ENCODE data around the gene ARPC2.

ARPC2 gene

GRCh38 chr2:218261423-218262236 lies 44.6 kb downstream of the ARPC2 start:
- Histone ChIP-seq H3K36me3 (ENCODE audit: control insufficient read depth in 4 of 4, insufficient read depth in 4 of 4, low read length in 3 of 4) (peaks cover 5 to 45% (median 30%) of the 10 kb centered on the region in 4 experiments), H3K4me3 (ENCODE audit: control insufficient read depth in 1 of 7, extremely low read depth in 1 of 7, insufficient read depth in 4 of 7, low read depth in 2 of 7, low read length in 6 of 7) (no peak overlapping the region), H3K27me3 (replicated peaks in 2 of 5; ENCODE audit: control insufficient read depth in 4 of 5, insufficient read depth in 5 of 5, low read length in 4 of 5) (no peaks in the 10 kb centered on the region), H3K9me3 (ENCODE audit: control extremely low read depth in 1 of 5, control insufficient read depth in 4 of 5, insufficient read depth in 2 of 5, low read depth in 1 of 5, low read length in 4 of 5) (no peaks in the 10 kb centered on the region), H3K4me1 (ENCODE audit: control extremely low read depth in 1 of 4, control insufficient read depth in 4 of 4, insufficient read depth in 4 of 4, low read length in 3 of 4) (peaks cover 0 to 17% (median 12%) of the 10 kb centered on the region in 4 experiments), H3K27ac (ENCODE audit: insufficient read depth in 1 of 2, low read depth in 1 of 2, low read length in 2 of 2, poor library complexity in 1 of 2, severe bottlenecking in 2 of 2) (no peak overlapping the region)
- CTCF ChIA-PET, result interaction anchor here (0.6 to 1.2 kb wide), 3 partner anchors 14 to 73 kb away, joined by 3 to 5 read pairs (median 3); no protein-coding TSS in a partner anchor
- POLR2A ChIA-PET, result interaction anchor here (0.7 kb wide), 1 partner anchor 990 kb away, joined by 4 read pairs; no protein-coding TSS in a partner anchor
- no peak for DNase-seq
- WGBS (ENCODE audit: insufficient coverage), result 100% methylated on average over 3 of the region's 8 CpGs

- no peak overlapping the region for H3K27ac ChIP-seq (ENCODE audit: insufficient read depth in 1 of 2, low read depth in 1 of 2, low read length in 2 of 2, poor library complexity in 1 of 2, severe bottlenecking in 2 of 2)
- 100% methylated on average over 4 of the region's 6 CpGs for WGBS (ENCODE audit: insufficient coverage)
- peaks cover 5 to 49% (median 36%) of the 10 kb centered on the region in 4 experiments for H3K36me3 ChIP-seq (ENCODE audit: control insufficient read depth in 4 of 4, insufficient read depth in 4 of 4, low read length in 3 of 4)
- DNase-seq, result no peak
- H3K4me3 ChIP-seq (ENCODE audit: control insufficient read depth in 1 of 7, extremely low read depth in 1 of 7, insufficient read depth in 4 of 7, low read depth in 2 of 7, low read length in 6 of 7), result no peak overlapping the region
- no peaks in the 10 kb centered on the region for H3K9me3 ChIP-seq (ENCODE audit: control extremely low read depth in 1 of 5, control insufficient read depth in 4 of 5, insufficient read depth in 2 of 5, low read depth in 1 of 5, low read length in 4 of 5)
- no peaks in the 10 kb centered on the region for H3K27me3 ChIP-seq (replicated peaks in 2 of 5; ENCODE audit: control insufficient read depth in 4 of 5, insufficient read depth in 5 of 5, low read length in 4 of 5)
- peaks cover 0 to 14% (median 12%) of the 10 kb centered on the region in 4 experiments for H3K4me1 ChIP-seq (ENCODE audit: control extremely low read depth in 1 of 4, control insufficient read depth in 4 of 4, insufficient read depth in 4 of 4, low read length in 3 of 4)
- ChIA-PET POLR2A (interaction anchor here (0.7 kb wide), 1 partner anchor 989 kb away, joined by 4 read pairs; no protein-coding TSS in a partner anchor), CTCF (interaction anchor here (1.2 kb wide), 1 partner anchor 14 kb away, joined by 5 read pairs; no protein-coding TSS in a partner anchor)
Observed at GRCh38 chr2:218262237-218262600, 45.2 kb downstream of the ARPC2 start.

- ChIA-PET POLR2A (no interaction called here), CTCF (interaction anchor here (0.8 to 1.2 kb wide), 4 partner anchors 15 to 78 kb away, joined by 3 to 6 read pairs (median 4); no protein-coding TSS in a partner anchor)
- H3K36me3 ChIP-seq (ENCODE audit: control insufficient read depth in 4 of 4, insufficient read depth in 4 of 4, low read length in 3 of 4), result peaks cover 9 to 55% (median 41%) of the 10 kb centered on the region in 4 experiments
Observed at GRCh38 chr2:218262631-218263586, 45.9 kb downstream of the ARPC2 start.

GRCh38 chr2:218263817-218264641 lies 47.0 kb downstream of the ARPC2 start:
- 88% methylated on average over 13 of the region's 17 CpGs for WGBS (ENCODE audit: insufficient coverage)
- Histone ChIP-seq H3K4me1 (ENCODE audit: control extremely low read depth in 1 of 4, control insufficient read depth in 4 of 4, insufficient read depth in 4 of 4, low read length in 3 of 4) (peaks cover 0 to 9% (median 3%) of the 10 kb centered on the region in 4 experiments), H3K27ac (ENCODE audit: insufficient read depth in 1 of 2, low read depth in 1 of 2, low read length in 2 of 2, poor library complexity in 1 of 2, severe bottlenecking in 2 of 2) (no peak overlapping the region)

More at GRCh38 chr2:218262631-218263586, 45.9 kb downstream of the ARPC2 start:
- no peak overlapping the region for H3K4me3 ChIP-seq (ENCODE audit: control insufficient read depth in 1 of 7, extremely low read depth in 1 of 7, insufficient read depth in 4 of 7, low read depth in 2 of 7, low read length in 6 of 7)
- peaks cover 0 to 9% (median 6%) of the 10 kb centered on the region in 4 experiments for H3K4me1 ChIP-seq (ENCODE audit: control extremely low read depth in 1 of 4, control insufficient read depth in 4 of 4, insufficient read depth in 4 of 4, low read length in 3 of 4)
- no peak for DNase-seq
- H3K27me3 ChIP-seq (replicated peaks in 2 of 5; ENCODE audit: control insufficient read depth in 4 of 5, insufficient read depth in 5 of 5, low read length in 4 of 5), result no peaks in the 10 kb centered on the region
- 95% methylated on average over 38 of the region's 39 CpGs for WGBS (ENCODE audit: insufficient coverage)
- no peaks in the 10 kb centered on the region for H3K9me3 ChIP-seq (ENCODE audit: control extremely low read depth in 1 of 5, control insufficient read depth in 4 of 5, insufficient read depth in 2 of 5, low read depth in 1 of 5, low read length in 4 of 5)
- H3K27ac ChIP-seq (ENCODE audit: insufficient read depth in 1 of 2, low read depth in 1 of 2, low read length in 2 of 2, poor library complexity in 1 of 2, severe bottlenecking in 2 of 2), result no peak overlapping the region

GRCh38 chr2:218264773-218265561 lies 48.0 kb downstream of the ARPC2 start:
- ChIA-PET POLR2A (interaction anchor here (0.7 kb wide), 1 partner anchor 9 kb away, joined by 3 read pairs; no protein-coding TSS in a partner anchor), CTCF (interaction anchor here (3.0 to 3.9 kb wide), 2 partner anchors 7 to 11 kb away, joined by 17 to 19 read pairs; no protein-coding TSS in a partner anchor)
- Histone ChIP-seq H3K27ac (ENCODE audit: insufficient read depth in 1 of 2, low read depth in 1 of 2, low read length in 2 of 2, poor library complexity in 1 of 2, severe bottlenecking in 2 of 2) (no peak overlapping the region), H3K4me3 (ENCODE audit: control insufficient read depth in 1 of 7, extremely low read depth in 1 of 7, insufficient read depth in 4 of 7, low read depth in 2 of 7, low read length in 6 of 7) (no peak overlapping the region), H3K36me3 (ENCODE audit: control insufficient read depth in 4 of 4, insufficient read depth in 4 of 4, low read length in 3 of 4) (peaks cover 9 to 55% (median 41%) of the 10 kb centered on the region in 4 experiments), H3K27me3 (replicated peaks in 2 of 5; ENCODE audit: control insufficient read depth in 4 of 5, insufficient read depth in 5 of 5, low read length in 4 of 5) (no peaks in the 10 kb centered on the region), H3K4me1 (ENCODE audit: control extremely low read depth in 1 of 4, control insufficient read depth in 4 of 4, insufficient read depth in 4 of 4, low read length in 3 of 4) (peaks cover 0 to 14% (median 8%) of the 10 kb centered on the region in 4 experiments), H3K9me3 (ENCODE audit: control extremely low read depth in 1 of 5, control insufficient read depth in 4 of 5, insufficient read depth in 2 of 5, low read depth in 1 of 5, low read length in 4 of 5) (no peaks in the 10 kb centered on the region)
- WGBS (ENCODE audit: insufficient coverage), result 97% methylated on average over 20 of the region's 22 CpGs
- DNase-seq, result no peak

More at GRCh38 chr2:218263817-218264641, 47.0 kb downstream of the ARPC2 start:
- no peak overlapping the region for H3K4me3 ChIP-seq (ENCODE audit: control insufficient read depth in 1 of 7, extremely low read depth in 1 of 7, insufficient read depth in 4 of 7, low read depth in 2 of 7, low read length in 6 of 7)
- POLR2A ChIA-PET, result no interaction called here
- DNase-seq, result peak in 2 of 3 donors; percentile 24 to 35
- CTCF ChIA-PET, result interaction anchor here (0.8 to 1.2 kb wide), 3 partner anchors 42 to 79 kb away, joined by 3 to 6 read pairs (median 3); no protein-coding TSS in a partner anchor
- no peaks in the 10 kb centered on the region for H3K27me3 ChIP-seq (replicated peaks in 2 of 5; ENCODE audit: control insufficient read depth in 4 of 5, insufficient read depth in 5 of 5, low read length in 4 of 5)
- H3K36me3 ChIP-seq (ENCODE audit: control insufficient read depth in 4 of 4, insufficient read depth in 4 of 4, low read length in 3 of 4), result peaks cover 9 to 55% (median 41%) of the 10 kb centered on the region in 4 experiments
- H3K9me3 ChIP-seq (ENCODE audit: control extremely low read depth in 1 of 5, control insufficient read depth in 4 of 5, insufficient read depth in 2 of 5, low read depth in 1 of 5, low read length in 4 of 5), result no peaks in the 10 kb centered on the region
